GM19035 (cell line): ENCODE results near the gene DAGLB.
"Not testable (repeated sequence)": the region's sequence is repeated elsewhere in the genome, so short reads cannot be mapped to it uniquely, and the experiment has no call there.

Experiments
- ATAC-seq: cut with Tn5 transposase; IDR thresholded peaks from one replicate; pipeline ENCODE4 v1.9.1; 2021; ENCODE audit not compliant: unreplicated experiment

The DAGLB gene

DNA sequence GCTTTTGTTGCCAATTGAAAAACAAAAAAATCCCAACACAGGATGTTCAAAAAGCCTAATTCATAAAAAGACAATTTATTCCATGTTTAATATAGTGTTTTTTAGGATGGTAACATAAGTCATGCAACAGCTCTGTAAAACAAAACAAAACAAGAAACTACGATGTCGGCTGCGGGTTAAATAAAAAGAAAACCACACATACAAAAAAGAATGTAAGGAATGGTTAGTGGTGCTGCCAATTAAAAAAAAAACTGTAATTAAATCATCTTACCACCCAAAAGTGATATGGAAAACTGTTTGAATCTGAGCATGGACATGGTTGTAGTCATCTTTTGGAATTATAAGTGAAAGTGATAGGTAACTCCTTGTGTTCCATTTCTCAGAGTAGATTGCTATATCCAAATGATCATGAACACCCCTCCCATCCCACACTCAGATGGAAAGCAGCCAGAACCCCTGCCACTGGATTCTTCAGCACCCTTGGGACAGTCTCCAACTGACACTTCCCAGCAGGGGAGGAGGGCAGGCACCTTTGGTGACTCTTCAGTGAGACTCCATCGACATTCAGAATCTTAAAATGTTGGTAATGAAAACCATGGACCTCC, 14.3 kb upstream of the DAGLB start:
- ATAC-seq: no peak

DNA sequence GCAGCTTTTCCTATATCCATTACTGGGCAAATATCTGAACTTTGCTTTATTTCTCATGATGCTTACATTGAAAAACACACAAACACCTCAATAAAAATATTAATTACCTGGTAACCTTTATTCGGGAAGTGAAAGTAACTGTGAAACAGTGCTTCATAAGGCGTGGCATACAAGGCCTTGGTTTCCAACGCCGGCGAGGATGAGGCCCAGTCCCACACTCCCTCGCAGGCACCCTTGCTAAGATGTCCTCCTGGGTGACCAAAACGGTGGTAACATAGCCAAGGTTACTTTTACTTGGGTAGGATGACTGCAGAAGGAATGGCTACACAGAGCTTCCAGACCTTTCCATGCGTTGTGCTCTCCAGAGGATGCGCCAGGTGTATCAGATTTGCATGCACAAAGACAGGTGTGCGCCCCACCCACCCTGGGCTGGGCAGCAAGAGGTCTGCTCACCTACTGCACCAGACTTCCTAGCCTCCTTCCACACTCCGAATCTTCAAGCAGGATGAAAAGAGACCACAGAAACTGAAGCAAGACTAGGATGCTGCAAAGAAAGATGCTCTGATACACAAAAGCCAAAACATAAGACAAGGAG, 13.3 kb upstream of the DAGLB start:
- no peak for ATAC-seq

- ATAC-seq: no peak
Observed at GRCh38 chr7:6460303-6460702, 12.5 kb upstream of the DAGLB start.

DNA sequence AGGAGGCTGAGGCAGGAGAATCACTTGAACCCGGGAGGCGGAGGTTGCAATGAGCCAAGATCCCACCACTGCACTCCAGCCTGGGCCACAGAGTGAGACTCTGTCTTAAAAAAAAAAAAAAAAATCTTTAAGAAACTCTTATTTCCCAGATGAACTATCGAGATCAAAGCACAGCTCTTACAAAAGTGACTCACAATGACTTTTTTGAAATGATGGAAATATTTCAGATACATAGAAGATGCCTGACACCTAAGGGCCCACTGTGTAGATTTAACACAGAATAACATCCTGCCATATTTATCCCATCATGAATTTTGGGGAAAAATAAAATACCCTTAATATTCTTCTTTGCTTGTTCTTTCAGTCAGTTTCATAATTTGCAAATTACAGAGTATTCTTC, 10.9 kb upstream of the DAGLB start:
- ATAC-seq: not testable (repeated sequence)

- ATAC-seq: no peak
Observed at GRCh38 chr7:6453734-6454133, 6.0 kb upstream of the DAGLB start.

- ATAC-seq: no peak
Observed at GRCh38 chr7:6451224-6451705, 3.5 kb upstream of the DAGLB start.

GRCh38 chr7:6450591-6450990, 2.8 kb upstream of the DAGLB start:
- ATAC-seq: not testable (repeated sequence)

DNA sequence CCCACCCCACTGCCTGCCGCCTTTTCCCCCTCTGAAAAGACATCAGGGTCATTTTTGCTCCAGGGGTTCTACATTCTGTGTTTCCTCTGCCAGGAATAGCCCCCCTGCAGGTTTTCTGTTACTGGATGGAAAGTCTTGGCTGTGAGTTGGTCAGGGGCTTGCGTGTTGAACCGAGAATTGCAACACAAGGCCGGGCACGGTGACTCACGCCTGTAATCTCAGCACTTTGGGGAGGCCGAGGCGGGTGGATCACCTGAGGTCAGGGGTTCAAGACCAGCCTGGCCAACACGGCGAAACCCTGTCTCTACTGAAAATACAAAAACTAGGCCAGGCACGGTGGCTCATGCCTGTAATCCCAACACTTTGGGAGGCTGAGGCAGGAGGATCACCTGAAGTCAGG, 2.1 kb upstream of the DAGLB start:
- ATAC-seq: not testable (repeated sequence)

- no peak for ATAC-seq
Observed at GRCh38 chr7:6448943-6449543, 1.3 kb upstream of the DAGLB start.

GRCh38 chr7:6446838-6447580, 745 bp downstream of the DAGLB start:
- peak; percentile 29 for ATAC-seq

- ATAC-seq: no peak
Observed at GRCh38 chr7:6444516-6445269, 3.1 kb downstream of the DAGLB start.

GRCh38 chr7:6443372-6443941, 4.3 kb downstream of the DAGLB start:
- ATAC-seq: no peak

- no peak for ATAC-seq
Observed at GRCh38 chr7:6442114-6442513, 5.6 kb downstream of the DAGLB start.

GRCh38 chr7:6440381-6440780, 7.4 kb downstream of the DAGLB start:
- no peak for ATAC-seq

- ATAC-seq: no peak
Observed at GRCh38 chr7:6438427-6438826, 9.3 kb downstream of the DAGLB start.

GRCh38 chr7:6437251-6437650, 10.5 kb downstream of the DAGLB start:
- ATAC-seq: no peak

DNA sequence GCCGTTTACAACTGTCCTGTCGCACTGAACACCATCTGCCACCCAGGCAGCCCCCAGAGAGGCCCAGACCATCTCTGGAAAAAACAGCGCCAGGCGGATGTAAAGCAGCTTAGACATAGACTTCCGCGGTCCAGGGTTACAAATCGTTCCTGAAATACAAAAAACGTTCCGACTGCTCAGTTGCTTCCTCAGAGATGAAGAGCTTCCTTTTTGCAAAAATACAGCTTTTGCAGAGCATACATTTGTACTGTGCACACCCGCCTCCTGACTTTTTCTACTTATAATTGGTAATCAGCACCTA, 11.4 kb downstream of the DAGLB start:
- ATAC-seq: no peak

DNA sequence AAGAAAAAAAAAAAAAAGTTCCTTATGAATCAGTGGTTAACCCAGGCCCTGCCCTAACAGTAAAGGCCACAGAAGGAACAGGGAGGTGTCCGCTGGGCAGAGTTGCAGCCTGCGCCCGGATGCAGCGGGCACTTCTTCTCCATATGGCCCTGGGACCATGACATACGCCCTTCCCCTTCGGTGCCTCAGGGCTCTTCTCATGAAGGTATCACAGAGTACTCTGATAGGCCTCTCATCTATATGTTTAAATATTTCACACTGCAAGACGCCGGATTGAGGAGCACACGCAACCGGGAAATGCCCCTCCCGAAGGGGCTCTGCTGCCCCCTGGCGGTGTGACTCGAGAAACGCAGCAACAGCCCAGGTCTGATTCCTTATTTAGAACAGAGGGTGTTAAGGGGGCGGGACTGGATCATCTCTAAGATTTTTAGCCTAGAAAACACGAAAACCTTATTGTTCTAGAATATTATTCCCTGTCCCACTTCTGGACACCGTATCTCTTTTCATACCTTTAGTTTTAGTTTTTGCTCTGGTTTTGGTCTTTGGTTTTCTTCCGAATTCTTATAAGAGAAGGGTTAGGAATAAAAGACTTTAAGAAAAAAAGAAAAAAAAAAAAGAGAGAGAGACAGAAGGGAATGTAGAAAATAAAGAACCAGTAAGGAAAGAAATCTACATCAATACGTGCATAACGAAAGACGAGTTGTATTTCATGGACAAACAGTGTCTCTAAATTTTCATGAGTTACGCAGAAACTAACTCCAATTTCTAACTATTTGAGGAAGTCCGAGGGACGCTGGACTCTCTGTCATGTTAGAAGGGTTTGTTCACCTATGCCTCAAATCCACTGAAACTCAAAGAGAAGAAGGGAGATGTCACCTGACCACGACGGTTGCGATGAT, 12.0 kb downstream of the DAGLB start:
- ATAC-seq: peak; percentile 89

GRCh38 chr7:6433784-6434615, 13.8 kb downstream of the DAGLB start:
- no peak for ATAC-seq
